ENCODE results near the gene CDHR2.

Gene CDHR2

GRCh38 chr5:176548967-176549444 lies at the start of gene CDHR2:
Gene CDHR2, plus strand, starts transcription at chr5:176549342. Its CDS starts 16,011 bp downstream, at chr5:176565353.
- DNase-seq: no peak

- DNase-seq: no peak
Observed at GRCh38 chr5:176500511-176500910, 48.6 kb upstream of the CDHR2 start.

- DNase-seq: no peak
Observed at GRCh38 chr5:176501333-176501732, 47.8 kb upstream of the CDHR2 start.

- DNase-seq: no peak
Observed at GRCh38 chr5:176503496-176503895, 45.6 kb upstream of the CDHR2 start.

GRCh38 chr5:176507911-176508310 lies 41.2 kb upstream of the CDHR2 start:
- no peak for DNase-seq

DNA sequence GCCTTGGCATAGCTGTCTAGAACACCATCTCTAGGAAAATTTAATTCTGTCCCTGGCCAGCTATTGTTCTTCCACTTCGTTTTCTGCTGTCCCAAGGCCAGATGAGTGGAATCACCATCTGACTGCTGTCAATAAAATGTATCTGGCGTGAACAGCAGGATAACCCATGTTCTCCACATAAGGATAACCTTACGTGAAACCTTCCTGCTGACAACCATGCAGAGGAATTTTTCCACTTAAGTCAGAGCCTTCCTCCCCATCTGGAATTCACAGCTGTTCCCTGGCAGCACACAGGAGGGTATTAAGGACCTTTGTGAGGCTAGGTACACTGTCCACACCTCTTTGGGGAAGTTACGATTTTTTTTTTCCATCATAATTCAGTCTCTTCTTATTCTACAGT lies 40.5 kb upstream of the CDHR2 start:
- no peak for DNase-seq

GRCh38 chr5:176513788-176514187 lies 35.4 kb upstream of the CDHR2 start:
- no peak for DNase-seq

- DNase-seq: no peak
Observed at GRCh38 chr5:176514244-176514950, 34.7 kb upstream of the CDHR2 start.

DNA sequence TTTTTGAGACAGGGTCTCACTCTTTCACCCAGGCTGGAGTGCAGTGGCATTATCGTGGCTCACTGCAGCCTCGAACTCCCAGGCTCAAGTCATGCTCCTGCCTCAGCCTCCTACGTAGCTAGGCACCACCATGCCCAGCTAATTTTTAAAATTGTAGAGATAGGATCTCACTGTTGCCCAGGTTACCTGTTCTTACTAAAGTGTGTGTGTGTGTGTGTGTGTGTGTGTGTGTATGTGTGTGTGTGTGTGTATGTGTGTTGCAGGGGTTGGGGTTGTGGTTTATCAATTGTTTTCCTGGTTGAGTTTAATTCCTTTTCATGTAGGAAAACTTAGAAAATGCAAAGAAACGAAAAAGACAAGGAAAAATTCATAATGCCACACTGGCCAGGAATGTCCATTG lies 33.7 kb upstream of the CDHR2 start:
- DNase-seq: peak; percentile 8

DNA sequence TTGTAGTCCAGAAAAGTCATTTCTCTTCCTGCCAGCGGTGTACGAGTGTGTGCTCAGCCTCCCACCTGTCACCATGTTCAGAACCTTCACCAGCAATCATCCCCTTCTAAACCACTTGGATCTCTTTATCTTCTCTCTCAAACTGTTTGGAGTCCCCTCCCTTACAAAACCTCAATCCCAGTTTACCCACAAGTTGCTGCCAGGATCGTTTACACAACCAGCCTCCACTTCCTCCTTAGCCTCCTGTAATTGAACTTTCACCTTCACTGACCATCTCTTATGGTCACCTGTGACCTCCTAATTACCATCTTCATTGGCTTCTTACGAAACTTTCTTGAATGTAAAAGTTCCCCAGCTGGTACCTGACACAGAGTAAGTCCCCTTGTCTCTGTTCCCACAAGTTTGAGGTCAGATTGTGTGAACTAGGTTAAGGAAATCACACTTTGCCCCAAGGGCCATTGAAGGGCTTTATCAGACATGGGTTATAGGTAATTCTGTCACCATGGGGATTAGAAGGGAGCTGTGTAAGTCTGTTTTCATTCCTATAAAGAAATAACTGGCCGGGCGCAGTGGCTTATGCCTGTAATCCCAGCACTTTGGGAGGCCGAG lies 32.0 kb upstream of the CDHR2 start:
- DNase-seq: peak; percentile 25

GRCh38 chr5:176519810-176520720 lies 29.1 kb upstream of the CDHR2 start:
- no peak for DNase-seq

DNA sequence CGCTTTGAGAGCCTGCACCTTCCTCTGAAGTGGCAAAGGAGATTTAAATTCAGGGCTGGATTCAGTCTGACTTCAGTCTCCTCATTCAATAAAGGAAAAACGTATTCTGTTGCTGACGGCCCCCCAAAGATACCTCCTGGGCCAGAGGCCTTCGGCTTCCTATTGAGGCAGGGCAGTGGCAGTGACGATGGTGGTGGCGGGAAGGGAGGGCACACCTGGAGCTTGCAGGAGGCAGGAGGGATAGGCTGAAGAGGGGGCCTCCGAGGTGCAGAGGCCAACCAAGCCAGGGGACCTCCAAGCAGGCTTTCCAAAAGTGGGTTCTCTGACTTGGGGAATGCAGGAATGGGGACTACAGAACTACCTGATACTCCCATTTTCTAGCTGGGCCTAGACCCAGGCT lies 27.9 kb upstream of the CDHR2 start:
- no peak for DNase-seq

- DNase-seq: no peak
Observed at GRCh38 chr5:176521699-176522263, 27.4 kb upstream of the CDHR2 start.

DNA sequence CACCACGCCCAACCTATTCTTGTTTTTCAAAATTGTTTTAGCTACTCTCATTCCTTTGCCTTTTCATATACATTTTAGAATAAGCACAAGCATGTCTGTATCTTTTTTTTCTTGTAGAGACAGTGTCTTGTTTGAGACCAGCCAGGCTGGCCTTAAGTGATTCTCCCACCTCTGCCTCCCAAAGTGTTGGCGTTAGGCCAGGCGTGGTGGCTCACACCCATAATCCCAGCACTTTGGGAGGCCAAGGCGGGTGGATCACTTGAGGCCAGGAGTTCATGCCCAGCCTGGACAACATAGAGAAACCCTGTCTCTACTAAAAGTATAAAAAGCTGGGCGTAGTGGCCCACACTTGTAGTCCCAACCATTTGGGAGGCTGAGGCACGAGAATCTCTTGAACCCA lies 25.0 kb upstream of the CDHR2 start:
- DNase-seq: no peak

- DNase-seq: no peak
Observed at GRCh38 chr5:176524987-176525386, 24.2 kb upstream of the CDHR2 start.

GRCh38 chr5:176525677-176526076 lies 23.5 kb upstream of the CDHR2 start:
- DNase-seq: no peak

DNA sequence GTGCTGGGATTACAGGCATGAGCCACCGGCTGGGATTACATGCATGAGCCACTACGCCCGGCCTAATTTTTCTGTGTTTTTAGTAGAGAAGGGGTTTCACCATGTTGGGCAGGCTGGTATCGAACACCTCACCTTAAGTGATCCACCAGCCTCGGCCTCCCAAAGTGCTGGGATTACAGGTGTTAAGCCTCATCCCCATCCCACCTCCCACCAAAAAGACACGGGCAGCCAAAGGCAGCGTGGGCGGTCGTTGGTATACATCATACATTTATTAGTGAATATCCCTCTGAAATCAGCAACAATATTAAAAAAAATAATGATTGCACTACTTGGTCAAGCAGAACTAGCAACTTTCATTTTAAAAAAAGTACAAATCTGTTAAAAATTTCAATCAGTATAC lies 22.7 kb upstream of the CDHR2 start:
- DNase-seq: no peak

DNA sequence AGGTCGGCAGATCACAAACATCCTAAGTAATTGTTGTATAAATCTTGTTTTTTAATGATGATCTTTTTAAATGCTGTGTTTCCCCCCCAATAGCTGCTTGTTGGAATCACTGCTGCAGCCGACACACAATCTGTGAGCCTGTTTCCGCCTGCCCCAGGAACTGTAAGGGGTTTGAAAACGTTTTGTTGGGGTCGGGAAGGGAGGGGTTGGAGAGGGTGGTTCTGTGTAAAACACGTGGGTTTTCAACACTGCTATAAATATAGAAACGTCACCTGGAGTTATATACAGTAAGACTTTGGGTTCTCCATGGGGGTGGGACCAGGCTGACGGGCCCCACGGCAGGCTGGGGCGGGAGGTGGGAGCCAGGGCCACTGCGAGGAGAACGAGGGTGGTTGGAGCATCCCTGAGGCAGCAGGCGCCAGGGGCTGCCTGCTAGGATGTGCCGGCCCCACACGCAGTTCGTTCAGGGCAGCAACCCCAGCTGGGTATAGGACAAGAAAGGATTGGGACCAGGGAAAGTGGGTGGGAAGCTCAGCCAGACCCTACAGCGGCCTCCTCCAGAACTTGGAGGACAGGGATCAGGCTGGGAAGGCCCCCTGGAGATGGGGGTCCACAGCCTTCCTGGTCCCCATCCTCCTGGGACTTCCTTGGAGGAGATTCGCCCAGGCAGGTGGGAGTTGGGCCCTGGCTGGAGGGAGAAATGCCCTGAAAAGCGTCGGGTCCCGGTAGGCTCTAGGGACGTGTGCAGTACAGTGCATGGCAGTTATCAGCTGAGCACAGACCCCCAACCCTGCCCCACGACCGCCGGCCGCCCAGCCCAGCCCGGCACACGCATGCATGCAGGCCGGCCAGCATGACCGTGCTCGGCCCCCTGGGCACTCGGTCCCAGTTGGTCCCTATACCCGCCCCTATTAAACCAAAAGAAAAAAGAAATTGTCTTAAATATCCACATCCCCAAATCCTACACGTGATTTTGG lies 21.6 kb upstream of the CDHR2 start:
- DNase-seq: no peak

DNA sequence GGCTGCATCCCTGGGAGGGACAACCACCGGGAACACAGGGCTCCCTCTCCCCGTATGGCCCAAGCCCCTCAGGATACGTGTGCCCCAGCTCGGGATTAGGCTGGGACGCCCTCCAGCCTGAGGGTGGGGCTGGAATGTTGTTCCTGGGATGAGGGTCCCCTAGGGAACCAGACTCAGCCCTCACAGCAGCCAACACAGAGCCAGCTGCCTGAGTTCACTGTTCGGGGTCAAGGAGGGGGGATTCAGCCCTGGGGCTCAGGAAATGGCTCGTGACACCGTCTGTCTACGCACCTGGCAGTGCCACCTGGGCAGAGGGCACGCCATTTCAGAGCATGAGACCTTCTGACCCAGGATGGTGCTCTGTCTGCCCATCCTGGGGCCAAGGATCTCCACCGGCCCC lies 20.8 kb upstream of the CDHR2 start:
- no peak for DNase-seq

DNA sequence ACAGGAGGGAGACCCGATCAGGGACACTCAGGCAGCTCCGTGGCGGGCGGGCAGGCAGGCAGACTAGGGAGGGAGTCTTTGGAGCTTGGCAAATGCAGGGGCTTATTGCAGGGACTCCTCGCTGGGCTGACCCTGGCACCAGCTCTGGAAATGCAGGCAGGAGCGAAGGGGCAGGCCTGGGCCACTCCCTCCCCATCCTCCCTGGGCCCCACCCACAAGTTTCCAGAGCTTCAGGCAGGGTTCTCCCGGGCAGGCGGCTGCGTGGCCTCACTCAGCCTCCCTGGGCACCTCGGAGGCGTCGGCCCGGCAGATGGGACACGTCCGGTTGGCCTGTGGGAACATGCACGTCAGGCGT lies 20.4 kb upstream of the CDHR2 start:
- no peak for DNase-seq

DNA sequence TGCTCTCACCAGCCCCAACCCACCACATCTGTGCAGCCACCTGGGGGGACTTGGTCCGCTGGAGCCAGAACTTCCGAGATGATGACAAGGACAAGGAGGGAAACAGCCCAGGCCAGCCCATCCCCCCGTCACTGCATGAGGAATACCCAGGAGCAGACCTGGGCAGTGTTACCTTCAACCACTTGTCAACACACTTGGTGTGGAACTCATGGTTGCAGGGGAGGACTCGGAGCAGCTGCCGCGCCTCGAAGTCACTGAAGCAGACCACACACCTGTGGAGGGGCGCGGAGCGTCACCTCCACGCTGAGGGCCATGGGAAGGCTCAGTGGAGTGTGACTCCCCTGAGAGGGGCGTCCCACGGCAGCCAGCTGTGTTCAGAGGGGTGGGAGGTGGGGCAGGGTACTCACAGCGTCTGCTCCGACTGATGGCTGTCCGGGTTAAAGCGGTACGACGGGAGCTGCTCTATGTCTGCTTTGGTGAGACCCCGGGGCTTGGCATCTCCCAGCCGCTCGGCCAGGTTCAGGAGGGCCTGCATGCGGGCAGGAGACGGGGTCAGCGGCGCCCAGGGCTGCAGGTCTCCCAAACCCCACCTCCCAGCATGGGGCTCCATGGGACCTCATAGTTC lies 19.9 kb upstream of the CDHR2 start:
- DNase-seq: no peak

DNA sequence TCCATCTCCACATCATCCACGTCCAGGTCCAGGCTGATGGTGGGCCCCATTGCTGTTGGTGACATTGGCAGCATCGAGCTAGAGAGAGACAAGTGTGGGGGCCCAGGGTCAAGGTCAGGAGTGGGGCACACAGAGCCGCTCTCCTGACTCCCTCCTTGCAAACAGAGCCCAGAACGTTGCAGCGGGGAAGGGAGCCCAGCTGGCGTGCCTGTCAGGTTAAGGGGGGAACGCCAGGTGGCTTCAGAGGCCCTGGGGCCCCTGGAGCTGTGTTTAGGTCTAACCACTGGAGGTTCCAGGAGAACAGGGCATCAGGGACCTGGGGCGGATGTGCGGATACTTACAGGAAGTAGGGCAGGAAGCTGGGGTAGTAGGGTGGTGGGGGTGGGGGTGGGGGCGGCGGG lies 19.4 kb upstream of the CDHR2 start:
- DNase-seq: peak; percentile 80
